Effector CD8-positive, alpha-beta T cell (primary cell): ENCODE results near the gene DIP2C.
"Not testable (repeated sequence)": the region's sequence is repeated elsewhere in the genome, so short reads cannot be mapped to it uniquely, and the experiment has no call there.

Experiments used
- DNase-seq: peaks from one replicate; lab custom pipeline; 2025; lab: John Stamatoyannopoulos, UW

Gene DIP2C

GRCh38 chr10:613271-614138 lies 76.0 kb downstream of the DIP2C start:
- DNase-seq, result no peak

GRCh38 chr10:612696-613095 lies 76.8 kb downstream of the DIP2C start:
- DNase-seq, result no peak

GRCh38 chr10:610642-611305 lies 78.7 kb downstream of the DIP2C start:
- not testable (repeated sequence) for DNase-seq

GRCh38 chr10:609868-610545 lies 79.5 kb downstream of the DIP2C start:
- DNase-seq, result no peak

- DNase-seq, result no peak
Observed at GRCh38 chr10:609262-609658, 80.2 kb downstream of the DIP2C start.

- DNase-seq, result no peak
Observed at GRCh38 chr10:608331-609261, 80.9 kb downstream of the DIP2C start.

- no peak for DNase-seq
Observed at GRCh38 chr10:607545-608185, 81.8 kb downstream of the DIP2C start.

GRCh38 chr10:606762-607544 lies 82.5 kb downstream of the DIP2C start:
- no peak for DNase-seq

- DNase-seq, result no peak
Observed at GRCh38 chr10:605632-606325, 83.7 kb downstream of the DIP2C start.

- no peak for DNase-seq
Observed at GRCh38 chr10:604716-605631, 84.5 kb downstream of the DIP2C start.

- no peak for DNase-seq
Observed at GRCh38 chr10:603745-604144, 85.7 kb downstream of the DIP2C start.

GRCh38 chr10:602391-603005 lies 87.0 kb downstream of the DIP2C start:
- no peak for DNase-seq

- DNase-seq, result no peak
Observed at GRCh38 chr10:601660-601963, 87.9 kb downstream of the DIP2C start.

GRCh38 chr10:600876-601659 lies 88.4 kb downstream of the DIP2C start:
- DNase-seq, result no peak

- DNase-seq, result no peak
Observed at GRCh38 chr10:600234-600633, 89.2 kb downstream of the DIP2C start.

- no peak for DNase-seq
Observed at GRCh38 chr10:599767-600166, 89.7 kb downstream of the DIP2C start.

- no peak for DNase-seq
Observed at GRCh38 chr10:598415-599170, 90.9 kb downstream of the DIP2C start.
